K562 (cell line): Measurements from ENCODE around the gene COL6A2. TPM values are rescaled to one million over a fixed set of nuclear protein-coding genes. Genes with fewer than 3 reads are reported as not detected.

Experiments
- ATAC-seq: fragments of 200-7000 bp; cut with Tn5 transposase; 3 replicates; pipeline ENCODE4 v1.9.1; 2020; ENCODE audit warnings: moderate library complexity
- BruUV-seq: library from RNA; stranded (reverse); fragments of 400-500 nt; replicated peaks from 2 replicates; lab custom pipeline; 2021; lab: Mats Ljungman, UMichigan
- CTCF ChIA-PET: fragments of 300-600 bp; formaldehyde crosslinking; extraction: SDS; loops from one replicate; lab custom pipeline; 2021; ENCODE audit warnings: low intra/inter-chr PET ratio; lab: Yijun Ruan, JAX
- POLR2A ChIA-PET: fragments of 300-600, 350-650 bp; sonication (Branson Sonifier 250); formaldehyde crosslinking; extraction: SDS; loops from one replicate; lab custom pipeline; 2021; ENCODE audit warnings: antibody characterized with exemption, inconsistent platforms; lab: Yijun Ruan, JAX
- DNase-seq, 4 experiments: peaks; one replicate each; pipeline versions ENCODE4 v3.0.0 to v3.0.0-alpha.2; 2011 to 2018; ENCODE audit warnings: low spot score in 3 of 4, mixed read lengths in 3 of 4; ENCODE audit errors: extremely low read depth in 1 of 4
- FAIRE-seq: peaks from 2 replicates; lab custom pipeline; 2011; peaks lifted over from hg19 to GRCh38; lab: Jason Lieb, UNC
- H2AFZ ChIP-seq: 2 replicates; pipeline ENCODE4 v1.6.0; 2011; ENCODE audit warnings: low read depth, low read length, control low read depth, inconsistent platforms
- H3K27ac ChIP-seq: fragments of 200-600 bp; 3 replicates; pipeline ENCODE4 v1.8.0; 2011; ENCODE audit warnings: low read depth, mild to moderate bottlenecking, control low read depth, inconsistent platforms, low read length, moderate library complexity, mixed read lengths; ENCODE audit errors: extremely low read depth
- H3K27me3 ChIP-seq, 2 experiments: fragments of 300-600 bp in 1 of 2; 2 replicates in 1 of 2; 3 replicates in 1 of 2; pipeline versions ENCODE4 v1.6.0 to v1.8.0; 2011; ENCODE audit warnings: inconsistent platforms in 2 of 2, low read length in 2 of 2, mild to moderate bottlenecking in 1 of 2, mixed read lengths in 1 of 2, moderate library complexity in 1 of 2; ENCODE audit not compliant: control insufficient read depth in 2 of 2, insufficient read depth in 2 of 2
- H3K36me3 ChIP-seq: fragments of 300-600 bp; 3 replicates; pipeline ENCODE4 v1.8.0; 2011; ENCODE audit warnings: mild to moderate bottlenecking, low read length, inconsistent platforms; ENCODE audit not compliant: control insufficient read depth, insufficient read depth
- H3K4me1 ChIP-seq, 2 experiments: fragments of 200-600 bp in 1 of 2; replicated peaks in 1 of 2; 2 replicates in 1 of 2; 3 replicates in 1 of 2; pipeline versions ENCODE4 v1.5.1 to v1.8.0; 2011; ENCODE audit warnings: inconsistent platforms in 2 of 2, low read length in 2 of 2, mild to moderate bottlenecking in 1 of 2, mixed read lengths in 1 of 2, moderate library complexity in 1 of 2; ENCODE audit not compliant: control insufficient read depth in 2 of 2, insufficient read depth in 2 of 2
- H3K4me2 ChIP-seq: 2 replicates; pipeline ENCODE4 v1.6.1; 2011; ENCODE audit warnings: low read length, control low read depth, inconsistent platforms, mixed read lengths; ENCODE audit not compliant: insufficient read depth
- H3K4me3 ChIP-seq: fragments of 200-600 bp; sonication (generic), shearing (Covaris generic); 2 replicates; pipeline ENCODE4 v1.5.1; 2016; ENCODE audit warnings: control low read depth, inconsistent platforms
- H3K79me2 ChIP-seq: fragments of 200-600 bp; 3 replicates; pipeline ENCODE4 v1.8.0; 2011; ENCODE audit warnings: low read length, inconsistent platforms; ENCODE audit not compliant: control insufficient read depth, insufficient read depth
- H3K9ac ChIP-seq, 2 experiments: 2 replicates each; pipeline versions ENCODE4 v1.6.0 to v1.6.1; 2011; ENCODE audit warnings: low read depth in 2 of 2, low read length in 2 of 2, control low read depth in 1 of 2, inconsistent platforms in 1 of 2, mild to moderate bottlenecking in 1 of 2, mixed read lengths in 1 of 2; ENCODE audit not compliant: insufficient read depth in 1 of 2
- H3K9me1 ChIP-seq: one replicate; pipeline ENCODE4 v1.6.0; 2011; ENCODE audit warnings: inconsistent platforms, mild to moderate bottlenecking, low read length, moderate library complexity; ENCODE audit not compliant: control insufficient read depth, insufficient read depth
- H3K9me3 ChIP-seq: replicated peaks from 2 replicates; pipeline ENCODE4 v1.5.1; 2011; ENCODE audit warnings: low read depth, low read length, inconsistent platforms; ENCODE audit not compliant: control insufficient read depth, insufficient read depth
- H4K20me1 ChIP-seq: replicated peaks from 2 replicates; pipeline ENCODE4 v1.6.1; 2011; ENCODE audit warnings: low read length, inconsistent platforms, mixed read lengths; ENCODE audit not compliant: control insufficient read depth, insufficient read depth
- ADNP ChIP-seq: fragments of 200-800 bp; sonication (Bioruptor generic); IDR thresholded peaks from 2 replicates; pipeline ENCODE4 v1.6.1; 2016; ENCODE audit warnings: missing genetic modification characterization, missing compliant biosample characterization
- BACH1 ChIP-seq: fragments of 200-800 bp; sonication (Bioruptor generic); IDR thresholded peaks from 2 replicates; pipeline ENCODE4 v1.6.1; 2016; ENCODE audit warnings: missing genetic modification characterization, missing compliant biosample characterization
- CBX8 ChIP-seq: fragments of 200-600 bp; sonication (generic); IDR thresholded peaks from 2 replicates; pipeline ENCODE4 v1.6.1; 2012; ENCODE audit warnings: borderline replicate concordance, mixed run types, low read depth, mild to moderate bottlenecking, moderate library complexity, mixed read lengths, low read length, control low read depth, inconsistent platforms; ENCODE audit not compliant: poor library complexity, severe bottlenecking; ENCODE audit errors: extremely low read depth
- CHCHD3 ChIP-seq: fragments of 250-450 bp; sonication (Bioruptor Pico); IDR thresholded peaks from 2 replicates; pipeline ENCODE4 v2.1.2; 2022; ENCODE audit warnings: mild to moderate bottlenecking
- DDX20 ChIP-seq: fragments of 450-650 bp; IDR thresholded peaks from 2 replicates; pipeline ENCODE4 v1.6.1; 2016; ENCODE audit warnings: missing genetic modification characterization, low read depth, mild to moderate bottlenecking, missing compliant biosample characterization, moderate library complexity
- IRF1 ChIP-seq: sonication (generic); formaldehyde crosslinking; IDR thresholded peaks from 2 replicates; pipeline ENCODE4 v1.8.0; 2022; ENCODE audit warnings: missing genetic modification reagents, mild to moderate bottlenecking, borderline replicate concordance
- KAT2B ChIP-seq: IDR thresholded peaks from one replicate; pipeline ENCODE4 v1.6.1; 2012; ENCODE audit warnings: low read depth, mild to moderate bottlenecking, control low read depth, inconsistent platforms, low read length, moderate library complexity
- MECOM ChIP-seq: fragments of 250-450 bp; sonication (Bioruptor Pico); IDR thresholded peaks from 2 replicates; pipeline ENCODE4 v1.8.0; 2022; ENCODE audit warnings: inconsistent platforms
- SIX5 ChIP-seq, 2 experiments: IDR thresholded peaks; 2 replicates each; pipeline ENCODE4 v1.6.1; 2011; ENCODE audit warnings: low read length in 2 of 2, borderline replicate concordance in 1 of 2, low read depth in 1 of 2, mild to moderate bottlenecking in 1 of 2, moderate library complexity in 1 of 2; ENCODE audit not compliant: insufficient read depth in 1 of 2
- SP2 ChIP-seq: IDR thresholded peaks from 2 replicates; pipeline ENCODE4 v1.6.1; 2011; ENCODE audit warnings: mild to moderate bottlenecking, low read depth, low read length, moderate library complexity; ENCODE audit not compliant: poor library complexity, severe bottlenecking; ENCODE audit errors: extremely low read depth
- TCF7L2 ChIP-seq: fragments of 150-350 bp; IDR thresholded peaks from 2 replicates; pipeline ENCODE4 v1.6.1; 2016; ENCODE audit warnings: low read depth, mild to moderate bottlenecking, low read length, moderate library complexity
- ZBTB49 ChIP-seq: sonication (generic); formaldehyde crosslinking; IDR thresholded peaks from 2 replicates; pipeline ENCODE4 v1.8.0; 2022; ENCODE audit warnings: missing genetic modification reagents, mild to moderate bottlenecking, borderline replicate concordance
- ZNF445 ChIP-seq: fragments of 250-450 bp; sonication (Bioruptor Pico); IDR thresholded peaks from 2 replicates; pipeline ENCODE4 v1.4.0; 2020; ENCODE audit warnings: low read depth, mild to moderate bottlenecking, moderate library complexity
- ZNF584 ChIP-seq: fragments of 200-800 bp; sonication (Bioruptor generic); IDR thresholded peaks from 2 replicates; pipeline ENCODE4 v1.6.1; 2016; ENCODE audit warnings: low read depth, mild to moderate bottlenecking, missing genetic modification characterization, missing compliant biosample characterization
- WGBS: fragments of 100-300 bp; shearing (Covaris generic); methylation state at CpG from one replicate; pipeline ENCODE4 v1.1.6; 2016; ENCODE audit warnings: low coverage, mixed read lengths; ENCODE audit not compliant: insufficient coverage; ENCODE audit errors: missing lambda C conversion rate; 5-methylcytosine and 5-hydroxymethylcytosine counted together
- in situ Hi-C: fragments of 300-500 bp; cut with MboI; formaldehyde crosslinking; loops from 4 replicates; pipeline ENCODE4 v1.15.0; 2018; ENCODE audit warnings: inconsistent platforms, mixed read lengths
- intact Hi-C: fragments of 100-400 bp; cut with micrococcal nuclease; formaldehyde crosslinking; loops from 2 replicates; pipeline ENCODE4 v1.14.2; 2022
- polyA plus RNA-seq, 8 experiments: library from polyadenylated mRNA; depleted of rRNA in 4 of 8; stranded (reverse) in 5 of 8; unstranded in 3 of 8; fragments of >200 nt; fragmentation: Nextera tagmentation in 2 of 8; fragmentation: Illumina TruSeq in 1 of 8; extraction: Ambion mirVana in 2 of 8; extraction: Trizol in 1 of 8; gene quantifications; 2 replicates each; pipeline versions ENCODE4 v1.2.1 to v1.2.3, GENCODE V29; 2011 to 2014; ENCODE audit warnings: inconsistent platforms in 1 of 8, missing spikeins in 1 of 8
- total RNA-seq, 7 experiments: library from RNA; depleted of rRNA in 6 of 7; stranded (reverse); fragments of >200 nt in 6 of 7; fragmentation: Illumina TruSeq in 2 of 7; extraction: Trizol in 2 of 7; gene quantifications; 2 replicates each; pipeline versions ENCODE4 v1.2.1 to v1.2.3, GENCODE V29; 2011 to 2021; ENCODE audit warnings: low replicate concordance in 1 of 7

Gene COL6A2
- total and polyA plus RNA-seq, 9 of the 15 experiments (the other 6 are each of a cell fraction or from before 2014, with no cell fraction given) = 0.07 to 1.1 (median 0.24) TPM; not detected in 3

GRCh38 chr21:46056450-46056903 is 41.4 kb upstream of the COL6A2 start:
- in situ Hi-C loops = no loop called here
- no peaks in the 10 kb centered on the region for H3K36me3 ChIP-seq
- BruUV-seq = no TSS peak
- H3K27ac ChIP-seq = no peak overlapping the region
- no peak overlapping the region for H3K9ac ChIP-seq
- H3K4me2 ChIP-seq = no peak overlapping the region
- H3K9me1 ChIP-seq = no peaks in the 10 kb centered on the region
- intact Hi-C loops = no loop called here
- FAIRE-seq (no peak), ATAC-seq (no peak), DNase-seq (no peak)
- 19% methylated on average over 25 of the region's 26 CpGs for WGBS
- POLR2A ChIA-PET = interaction anchor here (1.5 kb wide), 1 partner anchor 14 kb away, joined by 4 read pairs; no protein-coding TSS in a partner anchor
- CTCF ChIA-PET = no interaction called here
- no peaks in the 10 kb centered on the region for H4K20me1 ChIP-seq
- H2AFZ ChIP-seq = no peak overlapping the region
- no peaks in the 10 kb centered on the region for H3K79me2 ChIP-seq
- peaks cover 5 to 20% of the 10 kb centered on the region in 2 experiments; a peak in 4 of 5 replicates for H3K27me3 ChIP-seq
- H3K4me3 ChIP-seq = no peak overlapping the region
- peaks cover 0 to 21% of the 10 kb centered on the region in 2 experiments; a peak in 1 of 5 replicates for H3K4me1 ChIP-seq
- no peaks in the 10 kb centered on the region; the same call in 1 of the 2 replicates for H3K9me3 ChIP-seq
- TF ChIP-seq SIX5 (IDR thresholded peaks at IDR 0.05; ENCODE audit: borderline replicate concordance in 1 of 2, insufficient read depth in 1 of 2, low read depth in 1 of 2, low read length in 2 of 2) (no peak), IRF1 (CRISPR knock-in tag) (no peak), DDX20 (no peak), MECOM (no peak), BACH1 (tag) (no peak), ZNF445 (no peak), ZBTB49 (CRISPR knock-in tag) (no peak), CBX8 (no peak), SP2 (no peak), ZNF584 (CRISPR knock-in tag) (no peak), CHCHD3 (CRISPR knock-in tag) (no peak), KAT2B (no peak), TCF7L2 (no peak), ADNP (tag) (no peak)
